ENCODE results near the gene PPL.

Gene PPL

DNA sequence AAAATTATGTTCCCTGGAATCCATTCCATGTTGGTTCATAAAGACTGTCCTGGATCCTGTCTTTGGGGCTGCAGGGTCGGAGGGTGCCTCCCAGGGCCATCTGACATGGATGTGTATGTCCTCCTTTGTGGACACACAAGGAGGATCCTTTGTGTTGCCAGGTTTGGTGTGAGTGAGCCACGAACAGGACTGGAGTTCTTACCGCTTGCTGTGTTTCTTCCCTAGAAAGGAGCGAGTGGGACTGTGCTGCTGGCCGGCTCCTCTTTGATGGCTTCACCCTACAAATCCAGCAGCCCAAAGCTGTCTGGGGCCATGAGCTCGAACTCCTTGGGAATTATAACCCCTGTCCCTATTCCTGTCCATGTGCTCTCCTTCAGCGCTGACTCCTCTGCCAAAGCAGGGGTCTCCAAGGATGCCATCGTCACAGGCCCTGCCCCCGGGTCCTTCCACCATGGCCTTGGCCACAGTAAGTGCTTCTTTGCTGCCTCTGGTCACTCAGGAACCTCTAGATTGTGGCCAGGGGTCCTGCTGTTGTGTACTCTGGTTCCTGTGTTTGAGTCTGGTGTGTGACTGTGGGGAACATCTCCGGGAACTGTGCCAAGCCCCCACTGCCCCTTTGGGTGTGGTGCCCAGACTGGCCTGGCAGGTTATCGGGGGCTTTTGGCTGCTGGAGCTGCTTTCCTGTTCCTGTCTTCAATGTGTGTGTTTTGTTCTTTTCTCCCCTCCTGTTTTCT lies 60.1 kb downstream of the PPL start:
- Histone ChIP-seq H3K9me3 (ENCODE audit: control insufficient read depth, insufficient read depth, low read length) (no peaks in the 10 kb centered on the region), H3K27ac (ENCODE audit: low read length) (no peak overlapping the region), H3K4me1 (ENCODE audit: control insufficient read depth, insufficient read depth, low read length) (no peaks in the 10 kb centered on the region), H3K4me3 (ENCODE audit: low read length) (no peak overlapping the region), H3K27me3 (ENCODE audit: control insufficient read depth, insufficient read depth, low read length) (no peaks in the 10 kb centered on the region), H3K36me3 (ENCODE audit: control insufficient read depth, insufficient read depth, low read length) (peaks cover 44% of the 10 kb centered on the region)
- no peak for DNase-seq (ENCODE audit: low read depth, low spot score)
- no CpG with 5 or more reads among the region's 11 CpGs for WGBS (ENCODE audit: insufficient coverage, insufficient read length)

- peaks cover 46% of the 10 kb centered on the region for H3K36me3 ChIP-seq (ENCODE audit: control insufficient read depth, insufficient read depth, low read length)
- no CpG with 5 or more reads among the region's 8 CpGs for WGBS (ENCODE audit: insufficient coverage, insufficient read length)
These were observed 62.3 kb downstream of the PPL start for GRCh38 chr16:4874666-4875065.

GRCh38 chr16:4873091-4873490 lies 63.9 kb downstream of the PPL start:
- Histone ChIP-seq H3K9me3 (ENCODE audit: control insufficient read depth, insufficient read depth, low read length) (no peaks in the 10 kb centered on the region), H3K36me3 (ENCODE audit: control insufficient read depth, insufficient read depth, low read length) (peaks cover 47% of the 10 kb centered on the region), H3K27ac (ENCODE audit: low read length) (no peak overlapping the region), H3K4me1 (ENCODE audit: control insufficient read depth, insufficient read depth, low read length) (no peaks in the 10 kb centered on the region), H3K4me3 (ENCODE audit: low read length) (no peak overlapping the region), H3K27me3 (ENCODE audit: control insufficient read depth, insufficient read depth, low read length) (no peaks in the 10 kb centered on the region)
- no CpG with 5 or more reads among the region's 3 CpGs for WGBS (ENCODE audit: insufficient coverage, insufficient read length)
- DNase-seq (ENCODE audit: low read depth, low spot score): no peak

More at GRCh38 chr16:4874666-4875065, 62.3 kb downstream of the PPL start:
- Histone ChIP-seq H3K27ac (ENCODE audit: low read length) (no peak overlapping the region), H3K4me1 (ENCODE audit: control insufficient read depth, insufficient read depth, low read length) (no peaks in the 10 kb centered on the region), H3K4me3 (ENCODE audit: low read length) (no peak overlapping the region), H3K27me3 (ENCODE audit: control insufficient read depth, insufficient read depth, low read length) (no peaks in the 10 kb centered on the region), H3K9me3 (ENCODE audit: control insufficient read depth, insufficient read depth, low read length) (no peaks in the 10 kb centered on the region)
- no peak for DNase-seq (ENCODE audit: low read depth, low spot score)

- Histone ChIP-seq H3K36me3 (ENCODE audit: control insufficient read depth, insufficient read depth, low read length) (peaks cover 36% of the 10 kb centered on the region; the same call in 1 of the 2 replicates), H3K4me3 (ENCODE audit: low read length) (no peak overlapping the region), H3K9me3 (ENCODE audit: control insufficient read depth, insufficient read depth, low read length) (no peaks in the 10 kb centered on the region), H3K27me3 (ENCODE audit: control insufficient read depth, insufficient read depth, low read length) (no peaks in the 10 kb centered on the region), H3K4me1 (ENCODE audit: control insufficient read depth, insufficient read depth, low read length) (no peaks in the 10 kb centered on the region), H3K27ac (ENCODE audit: low read length) (no peak overlapping the region)
- WGBS (ENCODE audit: insufficient coverage, insufficient read length): no CpG with 5 or more reads among the region's 4 CpGs
- DNase-seq (ENCODE audit: low read depth, low spot score): no peak
These were observed 65.9 kb downstream of the PPL start for GRCh38 chr16:4871071-4871470.

DNA sequence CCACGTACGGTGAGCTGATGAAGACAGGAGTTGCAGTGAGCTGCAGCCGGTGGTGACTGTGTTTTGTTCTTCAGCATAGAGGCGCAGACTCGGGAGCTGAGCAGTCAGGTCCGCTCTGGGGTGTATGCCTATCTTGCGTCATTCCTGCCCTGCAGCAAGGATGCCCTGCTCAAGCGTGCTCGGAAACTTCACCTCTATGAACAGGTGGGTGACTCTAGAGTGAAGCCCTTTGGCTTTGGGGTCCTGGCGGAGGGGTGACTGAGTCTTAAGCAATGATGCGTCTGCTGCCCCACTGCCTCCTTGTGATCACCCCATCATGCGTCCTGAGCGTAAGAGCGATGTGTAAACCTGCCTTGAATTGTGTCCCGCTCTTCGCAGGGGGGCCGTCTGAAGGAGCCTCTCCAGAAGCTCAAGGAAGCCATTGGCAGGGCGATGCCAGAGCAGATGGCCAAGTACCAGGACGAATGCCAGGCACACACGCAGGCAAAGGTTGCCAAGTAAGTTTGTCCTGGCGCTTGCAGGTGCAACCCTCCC lies 66.7 kb downstream of the PPL start:
- Histone ChIP-seq H3K36me3 (ENCODE audit: control insufficient read depth, insufficient read depth, low read length) (peaks cover 31% of the 10 kb centered on the region; the same call in 1 of the 2 replicates), H3K27ac (ENCODE audit: low read length) (no peak overlapping the region)

GRCh38 chr16:4869147-4869805 lies 67.7 kb downstream of the PPL start:
- H3K27ac ChIP-seq (ENCODE audit: low read length): no peak overlapping the region
- H3K4me3 ChIP-seq (ENCODE audit: low read length): no peak overlapping the region
- no peak for DNase-seq (ENCODE audit: low read depth, low spot score)
- no peaks in the 10 kb centered on the region for H3K9me3 ChIP-seq (ENCODE audit: control insufficient read depth, insufficient read depth, low read length)
- H3K27me3 ChIP-seq (ENCODE audit: control insufficient read depth, insufficient read depth, low read length): no peaks in the 10 kb centered on the region
- WGBS (ENCODE audit: insufficient coverage, insufficient read length): no CpG with 5 or more reads among the region's 13 CpGs
- H3K4me1 ChIP-seq (ENCODE audit: control insufficient read depth, insufficient read depth, low read length): no peaks in the 10 kb centered on the region
- H3K36me3 ChIP-seq (ENCODE audit: control insufficient read depth, insufficient read depth, low read length): peaks cover 24% of the 10 kb centered on the region; the same call in 1 of the 2 replicates

More for the DNA sequence above, 66.7 kb downstream of the PPL start:
- Histone ChIP-seq H3K4me1 (ENCODE audit: control insufficient read depth, insufficient read depth, low read length) (no peaks in the 10 kb centered on the region), H3K9me3 (ENCODE audit: control insufficient read depth, insufficient read depth, low read length) (no peaks in the 10 kb centered on the region), H3K27me3 (ENCODE audit: control insufficient read depth, insufficient read depth, low read length) (no peaks in the 10 kb centered on the region), H3K4me3 (ENCODE audit: low read length) (no peak overlapping the region)
- DNase-seq (ENCODE audit: low read depth, low spot score): no peak
- WGBS (ENCODE audit: insufficient coverage, insufficient read length): no CpG with 5 or more reads among the region's 21 CpGs

GRCh38 chr16:4868535-4868934 lies 68.4 kb downstream of the PPL start:
- H3K36me3 ChIP-seq (ENCODE audit: control insufficient read depth, insufficient read depth, low read length): peaks cover 22% of the 10 kb centered on the region; the same call in 1 of the 2 replicates
- WGBS (ENCODE audit: insufficient coverage, insufficient read length): no CpG with 5 or more reads among the region's 7 CpGs
- H3K27me3 ChIP-seq (ENCODE audit: control insufficient read depth, insufficient read depth, low read length): no peaks in the 10 kb centered on the region
- no peaks in the 10 kb centered on the region for H3K4me1 ChIP-seq (ENCODE audit: control insufficient read depth, insufficient read depth, low read length)
- H3K4me3 ChIP-seq (ENCODE audit: low read length): no peak overlapping the region
- H3K9me3 ChIP-seq (ENCODE audit: control insufficient read depth, insufficient read depth, low read length): no peaks in the 10 kb centered on the region
- DNase-seq (ENCODE audit: low read depth, low spot score): no peak
- no peak overlapping the region for H3K27ac ChIP-seq (ENCODE audit: low read length)

DNA sequence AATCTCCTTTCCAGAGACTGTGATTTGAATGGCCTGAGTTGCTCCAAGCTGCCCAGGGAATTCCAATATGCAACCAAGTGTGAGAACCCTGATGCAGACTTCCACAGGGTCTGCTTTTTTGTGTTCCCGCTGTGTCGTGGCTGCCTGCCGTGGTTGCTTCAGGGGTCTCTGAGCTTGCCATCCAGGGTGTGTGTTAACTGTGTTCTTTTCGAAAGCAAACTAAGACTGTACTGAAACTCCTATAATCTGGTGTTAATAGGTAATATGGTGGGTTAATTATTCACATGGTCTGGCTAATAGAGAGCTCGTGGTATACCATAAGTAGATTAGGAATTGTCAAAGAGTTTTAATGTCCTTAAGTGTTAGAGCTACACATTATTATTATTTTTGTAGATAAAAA lies 68.9 kb downstream of the PPL start:
- Histone ChIP-seq H3K27me3 (ENCODE audit: control insufficient read depth, insufficient read depth, low read length) (no peaks in the 10 kb centered on the region), H3K36me3 (ENCODE audit: control insufficient read depth, insufficient read depth, low read length) (peaks cover 18% of the 10 kb centered on the region; the same call in 1 of the 2 replicates), H3K4me1 (ENCODE audit: control insufficient read depth, insufficient read depth, low read length) (no peaks in the 10 kb centered on the region), H3K9me3 (ENCODE audit: control insufficient read depth, insufficient read depth, low read length) (no peaks in the 10 kb centered on the region), H3K27ac (ENCODE audit: low read length) (no peak overlapping the region), H3K4me3 (ENCODE audit: low read length) (no peak overlapping the region)
- WGBS (ENCODE audit: insufficient coverage, insufficient read length): no CpG with 5 or more reads among the region's 5 CpGs
- no peak for DNase-seq (ENCODE audit: low read depth, low spot score)

GRCh38 chr16:4866586-4866985 lies 70.4 kb downstream of the PPL start:
- WGBS (ENCODE audit: insufficient coverage, insufficient read length): no CpG with 5 or more reads among the region's 12 CpGs
- Histone ChIP-seq H3K4me1 (ENCODE audit: control insufficient read depth, insufficient read depth, low read length) (no peaks in the 10 kb centered on the region), H3K27ac (ENCODE audit: low read length) (no peak overlapping the region), H3K4me3 (ENCODE audit: low read length) (no peak overlapping the region), H3K9me3 (ENCODE audit: control insufficient read depth, insufficient read depth, low read length) (no peaks in the 10 kb centered on the region), H3K36me3 (ENCODE audit: control insufficient read depth, insufficient read depth, low read length) (peaks cover 10% of the 10 kb centered on the region; the same call in 1 of the 2 replicates), H3K27me3 (ENCODE audit: control insufficient read depth, insufficient read depth, low read length) (no peaks in the 10 kb centered on the region)
- no peak for DNase-seq (ENCODE audit: low read depth, low spot score)

DNA sequence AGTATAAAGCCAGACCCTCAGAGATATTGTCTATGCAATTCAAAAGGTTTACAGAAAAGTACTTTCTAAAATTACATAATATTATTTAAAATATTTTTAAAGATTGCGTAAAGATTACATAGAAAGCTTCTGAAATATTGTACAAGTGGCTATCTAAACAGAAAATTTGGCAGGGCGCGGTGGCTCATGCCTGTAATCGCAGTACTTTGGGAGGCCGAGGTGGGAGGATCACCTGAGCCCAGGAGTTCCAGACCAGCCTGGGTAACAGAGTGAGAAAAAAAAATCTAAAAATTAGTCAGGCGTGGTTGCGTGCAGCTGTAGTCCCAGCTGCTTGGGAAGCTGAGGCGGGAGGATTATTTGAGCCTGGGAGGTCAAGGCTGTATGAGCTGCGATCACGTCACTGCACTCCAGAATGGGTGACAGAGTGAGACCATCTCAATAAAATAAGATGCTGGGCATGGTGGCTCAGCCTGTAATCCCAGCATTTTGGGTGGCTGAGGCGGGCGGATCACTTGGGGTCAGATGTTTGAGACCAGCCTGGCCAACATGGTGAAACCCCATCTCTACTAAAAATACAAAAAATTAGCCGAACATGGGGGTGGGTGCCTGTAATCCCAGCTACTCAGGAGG lies 71.6 kb downstream of the PPL start:
- Histone ChIP-seq H3K4me3 (ENCODE audit: low read length) (no peak overlapping the region), H3K4me1 (ENCODE audit: control insufficient read depth, insufficient read depth, low read length) (no peaks in the 10 kb centered on the region), H3K27me3 (ENCODE audit: control insufficient read depth, insufficient read depth, low read length) (no peaks in the 10 kb centered on the region), H3K9me3 (ENCODE audit: control insufficient read depth, insufficient read depth, low read length) (no peaks in the 10 kb centered on the region), H3K36me3 (ENCODE audit: control insufficient read depth, insufficient read depth, low read length) (peaks cover 17% of the 10 kb centered on the region), H3K27ac (ENCODE audit: low read length) (no peak overlapping the region)
- no CpG with 5 or more reads among the region's 13 CpGs for WGBS (ENCODE audit: insufficient coverage, insufficient read length)
- DNase-seq (ENCODE audit: low read depth, low spot score): no peak
